Measurements from ENCODE around the gene SPOP. TPM values are rescaled to one million over a fixed set of nuclear protein-coding genes. Genes with fewer than 3 reads are reported as not detected.
"Not testable (repeated sequence)": the region's sequence is repeated elsewhere in the genome, so short reads cannot be mapped to it uniquely, and the experiment has no call there.

The SPOP gene
- total and polyA plus RNA-seq, 9 donors, result 44.5 to 87.3 (median 75.4) TPM

DNA sequence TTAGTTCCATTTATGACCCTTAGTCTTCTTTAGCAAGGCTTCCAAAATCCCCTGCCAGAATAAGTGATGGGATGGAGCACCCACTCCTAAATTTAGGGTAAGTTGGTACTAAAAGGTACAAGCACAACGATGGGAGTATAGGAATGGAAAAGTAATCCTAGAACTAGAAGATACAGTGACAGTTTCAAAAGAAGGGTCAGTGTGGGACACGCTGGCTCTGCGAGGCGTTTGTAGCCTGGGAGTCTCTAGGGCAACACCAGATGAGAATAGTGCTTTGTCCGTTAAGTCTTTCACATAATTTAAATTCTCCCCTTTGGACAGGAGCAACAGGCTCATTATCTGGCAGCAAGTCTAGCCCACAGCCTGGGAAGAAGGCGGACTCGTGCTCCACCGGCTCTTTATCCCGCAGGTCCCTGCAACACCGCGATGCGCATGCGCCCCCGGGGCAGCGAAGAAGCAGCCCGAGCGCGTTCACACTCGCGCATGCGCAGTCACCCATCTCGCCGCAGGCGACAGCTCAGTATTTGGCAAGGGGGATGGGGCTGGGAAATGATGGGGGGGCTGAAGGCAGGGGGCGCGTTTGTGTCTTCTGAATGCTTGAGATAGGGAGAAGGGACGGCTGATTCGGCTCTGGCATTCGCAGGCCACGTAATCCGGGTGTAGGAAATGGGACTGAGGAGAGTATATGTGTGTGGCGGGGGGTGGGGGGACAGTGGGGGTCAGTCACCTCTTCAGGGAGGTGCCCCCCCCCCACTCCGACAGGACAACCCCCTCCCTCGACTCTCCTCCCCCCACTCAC, 564 bp downstream of the SPOP start:
- intact Hi-C loops (cut with DNase I), result no loop called here

DNA sequence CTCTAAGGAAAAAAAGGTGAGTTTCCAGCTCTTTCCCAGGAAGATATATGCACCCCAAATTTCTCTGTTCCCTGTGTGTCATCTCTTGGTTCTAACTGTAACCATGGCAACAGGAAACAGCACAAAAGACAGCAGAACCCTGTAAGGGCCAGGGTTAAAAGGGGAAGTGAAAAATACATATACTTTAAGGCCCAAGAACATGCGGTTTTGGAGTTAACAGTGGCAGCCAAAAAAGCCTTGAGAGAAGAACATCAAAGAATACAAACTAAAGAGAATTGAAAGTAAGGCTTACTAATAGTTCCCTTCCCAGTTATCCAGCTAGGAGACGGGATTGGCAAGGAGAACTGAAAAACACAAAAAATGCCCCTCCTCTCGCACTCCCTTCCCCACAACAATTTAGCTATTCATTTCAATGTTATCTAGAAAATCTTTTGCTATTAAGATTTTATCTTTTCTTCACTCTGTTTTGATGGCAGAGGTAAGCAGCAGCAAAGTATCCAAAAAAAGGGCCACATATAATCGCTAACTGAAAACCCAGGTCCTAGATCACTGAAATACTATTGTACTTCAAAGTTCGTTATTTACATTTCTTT, 1.5 kb downstream of the SPOP start:
- Histone ChIP-seq H3K27ac (no peak overlapping the region), H3K4me3 (peak overlapping the region; percentile 71), H3K27me3 (no peaks in the 10 kb centered on the region), H3K9me3 (no peaks in the 10 kb centered on the region), H3K4me1 (ENCODE audit: insufficient read depth) (peaks cover 5% of the 10 kb centered on the region), H3K36me3 (no peaks in the 10 kb centered on the region)
- TF ChIP-seq EP300 (IDR thresholded peaks at IDR 0.05) (no peak), POLR2A (IDR thresholded peaks at IDR 0.05) (no peak)
- TF ChIP-seq, protein P1, sequence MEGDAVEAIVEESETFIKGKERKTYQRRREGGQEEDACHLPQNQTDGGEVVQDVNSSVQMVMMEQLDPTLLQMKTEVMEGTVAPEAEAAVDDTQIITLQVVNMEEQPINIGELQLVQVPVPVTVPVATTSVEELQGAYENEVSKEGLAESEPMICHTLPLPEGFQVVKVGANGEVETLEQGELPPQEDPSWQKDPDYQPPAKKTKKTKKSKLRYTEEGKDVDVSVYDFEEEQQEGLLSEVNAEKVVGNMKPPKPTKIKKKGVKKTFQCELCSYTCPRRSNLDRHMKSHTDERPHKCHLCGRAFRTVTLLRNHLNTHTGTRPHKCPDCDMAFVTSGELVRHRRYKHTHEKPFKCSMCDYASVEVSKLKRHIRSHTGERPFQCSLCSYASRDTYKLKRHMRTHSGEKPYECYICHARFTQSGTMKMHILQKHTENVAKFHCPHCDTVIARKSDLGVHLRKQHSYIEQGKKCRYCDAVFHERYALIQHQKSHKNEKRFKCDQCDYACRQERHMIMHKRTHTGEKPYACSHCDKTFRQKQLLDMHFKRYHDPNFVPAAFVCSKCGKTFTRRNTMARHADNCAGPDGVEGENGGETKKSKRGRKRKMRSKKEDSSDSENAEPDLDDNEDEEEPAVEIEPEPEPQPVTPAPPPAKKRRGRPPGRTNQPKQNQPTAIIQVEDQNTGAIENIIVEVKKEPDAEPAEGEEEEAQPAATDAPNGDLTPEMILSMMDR (IDR thresholded peaks at IDR 0.05), result no peak
- intact Hi-C loops (cut with DNase I), result no loop called here
- no peak for DNase-seq
- 19 to 28% (median 22%) methylated on average over 5 of the region's 5 CpGs for WGBS, 3 donors

More for the DNA sequence above, 564 bp downstream of the SPOP start:
- H3K4me3 ChIP-seq, result peak overlapping the region; percentile 71
- WGBS, 3 donors, result 0 to 1% (median 1%) methylated on average over 32 to 34 of the region's 34 CpGs
- DNase-seq, result peak; percentile 96 to 99 (median 97)
- H3K27me3 ChIP-seq, result no peaks in the 10 kb centered on the region
- no peaks in the 10 kb centered on the region for H3K36me3 ChIP-seq
- no peaks in the 10 kb centered on the region for H3K9me3 ChIP-seq
- TF ChIP-seq POLR2A (IDR thresholded peaks at IDR 0.05) (no peak), EP300 (IDR thresholded peaks at IDR 0.05) (no peak)
- TF ChIP-seq, protein P1 (IDR thresholded peaks at IDR 0.05), result no peak
- H3K27ac ChIP-seq, result peak overlapping the region; percentile 95 to 98
- H3K4me1 ChIP-seq (ENCODE audit: insufficient read depth), result peaks cover 4% of the 10 kb centered on the region

- Histone ChIP-seq H3K27ac (no peak overlapping the region), H3K4me1 (ENCODE audit: insufficient read depth) (peaks cover 5% of the 10 kb centered on the region), H3K27me3 (no peaks in the 10 kb centered on the region), H3K36me3 (no peaks in the 10 kb centered on the region), H3K9me3 (no peaks in the 10 kb centered on the region), H3K4me3 (no peak overlapping the region)
- TF ChIP-seq EP300 (IDR thresholded peaks at IDR 0.05) (no peak), POLR2A (IDR thresholded peaks at IDR 0.05) (no peak)
- TF ChIP-seq, protein P1 (IDR thresholded peaks at IDR 0.05), result no peak
- no peak for DNase-seq
- intact Hi-C loops (cut with DNase I), result no loop called here
Observed at GRCh38 chr17:49674507-49674906, 3.4 kb downstream of the SPOP start.

DNA sequence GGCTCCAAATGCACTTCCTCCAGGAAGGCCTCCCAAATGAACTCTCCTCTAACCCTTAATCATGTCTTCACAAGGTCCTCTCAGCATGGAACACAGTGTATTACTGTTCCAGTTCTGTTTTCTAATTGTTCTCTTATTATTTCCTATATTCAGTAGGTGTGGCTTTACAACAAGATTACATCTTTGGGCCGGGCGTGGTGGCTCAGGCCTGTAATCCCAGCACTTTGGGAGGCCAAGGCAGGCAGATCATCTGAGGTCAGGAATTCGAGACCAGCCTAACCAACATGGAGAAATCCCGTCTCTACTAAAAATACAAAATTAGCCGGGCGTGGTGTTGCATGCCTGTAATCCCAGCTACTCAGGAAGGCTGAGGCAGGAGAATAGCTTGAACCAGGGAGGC, 4.2 kb downstream of the SPOP start:
- H3K27ac ChIP-seq; H3K4me3 ChIP-seq; H3K9me3 ChIP-seq; H3K36me3 ChIP-seq; H3K4me1 ChIP-seq (ENCODE audit: insufficient read depth); DNase-seq; intact Hi-C loops (cut with DNase I); H3K27me3 ChIP-seq: not testable (repeated sequence)
- 92 to 93% (median 93%) methylated on average over 6 of the region's 6 CpGs for WGBS, 3 donors

GRCh38 chr17:49670641-49671040, 7.3 kb downstream of the SPOP start:
- intact Hi-C loops (cut with DNase I), result no loop called here

More at GRCh38 chr17:49670641-49671040, 7.3 kb downstream of the SPOP start:
- Histone ChIP-seq H3K27ac (no peak overlapping the region), H3K9me3 (no peaks in the 10 kb centered on the region), H3K4me1 (ENCODE audit: insufficient read depth) (peaks cover 2% of the 10 kb centered on the region), H3K36me3 (no peaks in the 10 kb centered on the region), H3K4me3 (no peak overlapping the region), H3K27me3 (no peaks in the 10 kb centered on the region)
- no peak for TF ChIP-seq EP300 (IDR thresholded peaks at IDR 0.05)
- WGBS, 3 donors, result 32 to 49% (median 47%) methylated on average over 4 of the region's 4 CpGs
- no peak for DNase-seq

All from ovary (tissue), 9 donors.